Esophagus muscularis mucosa (tissue), 4 donors: ENCODE results near the gene BRAT1.

Experiments used
- EP300 ChIP-seq: sonication (generic); formaldehyde crosslinking; IDR thresholded peaks from one replicate; pipeline ENCODE4 v1.6.1; 2017; ENCODE audit warnings: antibody characterized with exemption
- POLR2A ChIP-seq: fragments of 450-650 bp; IDR thresholded peaks from one replicate; pipeline ENCODE4 v1.6.1; 2017; ENCODE audit warnings: antibody characterized with exemption, moderate library complexity, mild to moderate bottlenecking, low read depth
- POLR2AphosphoS5 ChIP-seq, 2 donors: sonication (generic); formaldehyde crosslinking; IDR thresholded peaks; one replicate each; pipeline ENCODE4 v1.6.1; 2017; ENCODE audit warnings: antibody characterized with exemption in 2 of 2
- TF ChIP-seq, protein P1 (sequence below), 3 experiments: fragments of 200-600 bp in 2 of 3; fragments of 450-650 bp in 1 of 3; sonication (generic) in 2 of 3; IDR thresholded peaks; one replicate each; pipeline ENCODE4 v1.5.1; 2017 to 2019; ENCODE audit warnings: antibody characterized with exemption in 3 of 3, mild to moderate bottlenecking in 2 of 3, moderate library complexity in 1 of 3

DNA sequence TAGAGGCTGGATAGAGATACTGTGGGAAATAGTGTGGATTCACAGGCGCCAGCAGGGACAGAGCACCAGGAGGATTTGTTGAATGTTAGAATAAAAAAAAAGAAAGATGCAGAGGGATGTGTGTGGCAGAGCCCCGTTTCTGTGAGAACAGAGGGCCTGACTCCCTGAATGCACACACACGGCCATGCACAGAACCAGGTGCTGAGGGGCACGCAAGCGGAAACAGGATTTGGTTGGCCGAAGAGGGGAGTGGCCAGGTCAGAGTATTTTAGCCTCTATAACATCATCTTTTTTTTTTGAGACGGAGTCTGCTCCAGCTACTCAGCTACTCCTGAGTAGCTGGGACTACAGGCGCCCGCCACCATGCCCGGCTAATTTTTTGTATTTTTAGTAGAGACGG is 25.3 kb upstream of the BRAT1 start:
- TF ChIP-seq, protein P1, sequence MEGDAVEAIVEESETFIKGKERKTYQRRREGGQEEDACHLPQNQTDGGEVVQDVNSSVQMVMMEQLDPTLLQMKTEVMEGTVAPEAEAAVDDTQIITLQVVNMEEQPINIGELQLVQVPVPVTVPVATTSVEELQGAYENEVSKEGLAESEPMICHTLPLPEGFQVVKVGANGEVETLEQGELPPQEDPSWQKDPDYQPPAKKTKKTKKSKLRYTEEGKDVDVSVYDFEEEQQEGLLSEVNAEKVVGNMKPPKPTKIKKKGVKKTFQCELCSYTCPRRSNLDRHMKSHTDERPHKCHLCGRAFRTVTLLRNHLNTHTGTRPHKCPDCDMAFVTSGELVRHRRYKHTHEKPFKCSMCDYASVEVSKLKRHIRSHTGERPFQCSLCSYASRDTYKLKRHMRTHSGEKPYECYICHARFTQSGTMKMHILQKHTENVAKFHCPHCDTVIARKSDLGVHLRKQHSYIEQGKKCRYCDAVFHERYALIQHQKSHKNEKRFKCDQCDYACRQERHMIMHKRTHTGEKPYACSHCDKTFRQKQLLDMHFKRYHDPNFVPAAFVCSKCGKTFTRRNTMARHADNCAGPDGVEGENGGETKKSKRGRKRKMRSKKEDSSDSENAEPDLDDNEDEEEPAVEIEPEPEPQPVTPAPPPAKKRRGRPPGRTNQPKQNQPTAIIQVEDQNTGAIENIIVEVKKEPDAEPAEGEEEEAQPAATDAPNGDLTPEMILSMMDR (IDR thresholded peaks at IDR 0.05) = no peak
- no peak for TF ChIP-seq POLR2AphosphoS5 (IDR thresholded peaks at IDR 0.05)
- no peak for TF ChIP-seq POLR2A
- TF ChIP-seq EP300 = no peak
